GM23248 (cell line): ENCODE data around the gene PADI1. TPM values are rescaled to one million over a fixed set of nuclear protein-coding genes. Genes with fewer than 3 reads are reported as not detected.

Source experiments
- DNase-seq: peaks from one replicate; pipeline ENCODE4 v3.0.0-alpha.2; 2015
- H2AFZ ChIP-seq: fragments of 200-600 bp; sonication (generic); 2 replicates; pipeline ENCODE4 v1.6.1; 2016; ENCODE audit warnings: antibody characterized with exemption
- H3F3A ChIP-seq: fragments of 200-600 bp; sonication (generic); 2 replicates; pipeline ENCODE4 v1.6.1; 2016; ENCODE audit warnings: mild to moderate bottlenecking, antibody characterized with exemption, mixed run types; ENCODE audit not compliant: insufficient read depth
- H3K27ac ChIP-seq: fragments of 200-600 bp; sonication (generic); 2 replicates; pipeline ENCODE4 v1.5.1; 2016; ENCODE audit warnings: mild to moderate bottlenecking
- H3K27me3 ChIP-seq: fragments of 200-600 bp; sonication (generic); replicated peaks from 2 replicates; pipeline ENCODE4 v1.6.1; 2016; ENCODE audit warnings: mild to moderate bottlenecking; ENCODE audit not compliant: insufficient read depth
- H3K36me3 ChIP-seq: fragments of 200-600 bp; sonication (generic); 2 replicates; pipeline ENCODE4 v1.6.1; 2016; ENCODE audit warnings: low read depth, mild to moderate bottlenecking
- H3K4me1 ChIP-seq: fragments of 200-600 bp; sonication (generic); 2 replicates; pipeline ENCODE4 v1.6.1; 2016; ENCODE audit warnings: mild to moderate bottlenecking; ENCODE audit not compliant: insufficient read depth
- H3K4me2 ChIP-seq: fragments of 200-600 bp; sonication (generic); one replicate; pipeline ENCODE4 v1.6.1; 2016; ENCODE audit warnings: mild to moderate bottlenecking; ENCODE audit not compliant: unreplicated experiment
- H3K4me3 ChIP-seq: fragments of 200-600 bp; sonication (generic); 2 replicates; pipeline ENCODE4 v1.5.1; 2016; ENCODE audit warnings: mild to moderate bottlenecking
- H3K79me2 ChIP-seq: fragments of 200-600 bp; sonication (generic); 2 replicates; pipeline ENCODE4 v1.6.1; 2016; ENCODE audit warnings: mild to moderate bottlenecking; ENCODE audit not compliant: insufficient read depth
- H3K9ac ChIP-seq: fragments of 200-600 bp; sonication (generic); 2 replicates; pipeline ENCODE4 v1.6.1; 2016; ENCODE audit warnings: mild to moderate bottlenecking
- H3K9me2 ChIP-seq: fragments of 200-600 bp; sonication (generic); 2 replicates; pipeline ENCODE4 v1.6.1; 2016; ENCODE audit warnings: mixed run types, mild to moderate bottlenecking, moderate library complexity; ENCODE audit not compliant: insufficient read depth
- H3K9me3 ChIP-seq: fragments of 200-600 bp; sonication (generic); one replicate; pipeline ENCODE4 v1.6.1; 2017; ENCODE audit warnings: low read depth
- H4K20me1 ChIP-seq: fragments of 200-600 bp; sonication (generic); 2 replicates; pipeline ENCODE4 v1.6.0; 2016; ENCODE audit not compliant: insufficient read depth
- EZH2 ChIP-seq: fragments of 200-600 bp; sonication (generic); IDR thresholded peaks from 2 replicates; pipeline ENCODE4 v1.6.1; 2018; ENCODE audit warnings: antibody characterized with exemption, mild to moderate bottlenecking; ENCODE audit not compliant: insufficient read depth, poor library complexity, severe bottlenecking
- EZH2phosphoT487 ChIP-seq: fragments of 200-600 bp; sonication (generic); IDR thresholded peaks from 2 replicates; pipeline ENCODE4 v1.6.1; 2018; ENCODE audit warnings: antibody characterized with exemption, moderate library complexity, mild to moderate bottlenecking, low read depth; ENCODE audit not compliant: insufficient read depth
- WGBS, 2 experiments: methylation state at CpG; one replicate each; pipeline ENCODE4 v1.1.6; 2015 to 2017; ENCODE audit warnings: low lambda C conversion rate in 2 of 2, low coverage in 1 of 2; ENCODE audit errors: missing lambda C conversion rate in 2 of 2; 5-methylcytosine and 5-hydroxymethylcytosine counted together
- in situ Hi-C: fragments of 300-500 bp; cut with MboI; formaldehyde crosslinking; loops from 2 replicates; pipeline ENCODE4 v1.15.0; 2020
- polyA plus RNA-seq: library from polyadenylated mRNA; unstranded; fragments of >200 nt; fragmentation: Nextera tagmentation; extraction: Ambion mirVana; gene quantifications from 2 replicates; pipeline ENCODE4 v1.2.1, GENCODE V29; 2016
- total RNA-seq: library from RNA; depleted of rRNA; stranded (reverse); fragments of >200 nt; shearing (Covaris generic); gene quantifications from 2 replicates; pipeline ENCODE4 v1.2.3, GENCODE V29; 2014

The PADI1 gene
- total and polyA plus RNA-seq, 2 experiments from 2014 or later, result under 0.01 to 0.14 TPM

DNA sequence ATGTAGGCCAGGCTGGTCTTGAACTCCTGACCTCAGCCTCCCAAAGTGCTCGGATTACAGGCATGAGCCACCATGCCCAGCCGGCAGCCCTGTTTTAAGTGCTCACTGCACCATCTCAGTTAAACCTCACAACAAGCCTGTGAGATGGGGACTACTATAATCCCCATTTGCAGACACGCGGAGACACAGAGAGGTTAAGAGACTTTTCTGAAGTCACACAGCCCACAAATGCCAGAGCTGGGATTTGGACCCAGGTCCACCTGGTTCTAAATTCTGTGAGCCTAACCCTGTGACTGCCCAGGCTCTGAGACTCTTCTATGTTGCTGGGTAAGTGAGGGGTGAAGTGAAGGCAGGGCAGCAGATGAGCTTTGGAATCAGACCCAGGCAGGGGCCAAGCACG, 6.4 kb downstream of the PADI1 start:
- Histone ChIP-seq H3K4me1 (peaks cover 19% of the 10 kb centered on the region), H3K27me3 (no peaks in the 10 kb centered on the region; the same call in 1 of the 2 replicates)
- TF ChIP-seq EZH2, result no peak
- TF ChIP-seq EZH2phosphoT487, result no peak

DNA sequence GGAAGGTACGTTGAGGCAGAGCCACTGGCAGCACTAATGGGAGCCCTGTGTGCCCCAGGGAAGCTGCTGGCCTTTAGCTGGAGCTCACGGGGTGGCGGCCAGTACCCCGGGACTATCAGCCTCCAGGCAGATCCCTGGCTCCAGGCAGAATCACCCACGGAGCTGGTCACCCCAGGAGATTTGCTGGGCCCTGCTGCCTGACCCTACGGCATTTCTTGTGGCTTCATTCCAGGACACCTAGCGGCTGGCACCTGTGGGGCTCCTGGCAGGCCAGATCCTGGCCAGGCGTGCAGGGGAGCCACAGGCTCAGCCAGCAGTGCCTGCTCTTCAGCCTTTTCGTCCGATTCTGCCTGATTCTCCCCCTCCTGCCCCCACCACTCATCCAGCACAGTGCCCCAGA, 7.1 kb downstream of the PADI1 start:
- H3K4me3 ChIP-seq, result no peak overlapping the region
- no peaks in the 10 kb centered on the region for H3K36me3 ChIP-seq
- H2AFZ ChIP-seq, result no peak overlapping the region
- H3K9me2 ChIP-seq, result no peaks in the 10 kb centered on the region
- H3K27ac ChIP-seq, result no peak overlapping the region
- no peak overlapping the region for H3K9ac ChIP-seq
- no peak for DNase-seq
- H4K20me1 ChIP-seq, result no peaks in the 10 kb centered on the region
- no peaks in the 10 kb centered on the region; the same call in 1 of the 2 replicates for H3K27me3 ChIP-seq
- TF ChIP-seq EZH2 (no peak), EZH2phosphoT487 (no peak)
- H3K9me3 ChIP-seq, result no peaks in the 10 kb centered on the region
- no peaks in the 10 kb centered on the region for H3K79me2 ChIP-seq
- peaks cover 19% of the 10 kb centered on the region for H3K4me1 ChIP-seq
- H3K4me2 ChIP-seq, result no peak overlapping the region
- in situ Hi-C loops, result no loop called here
- no peaks in the 10 kb centered on the region for H3F3A ChIP-seq
- WGBS, 2 experiments, result 75 to 78% methylated on average over 8 to 10 of the region's 10 CpGs

More for the DNA sequence above, 6.4 kb downstream of the PADI1 start:
- Histone ChIP-seq H3K9ac (no peak overlapping the region), H3K9me2 (no peaks in the 10 kb centered on the region), H3K4me3 (no peak overlapping the region), H3K36me3 (no peaks in the 10 kb centered on the region), H3K27ac (no peak overlapping the region), H3K9me3 (no peaks in the 10 kb centered on the region), H3F3A (no peaks in the 10 kb centered on the region), H2AFZ (no peak overlapping the region), H3K4me2 (no peak overlapping the region), H3K79me2 (no peaks in the 10 kb centered on the region), H4K20me1 (no peaks in the 10 kb centered on the region)
- DNase-seq, result no peak
- in situ Hi-C loops, result no loop called here
- 91 to 98% methylated on average over 5 of the region's 5 CpGs for WGBS, 2 experiments

- Histone ChIP-seq H3K36me3 (no peaks in the 10 kb centered on the region), H3K79me2 (no peaks in the 10 kb centered on the region), H3K27ac (no peak overlapping the region), H3K9me2 (no peaks in the 10 kb centered on the region), H3F3A (no peaks in the 10 kb centered on the region), H3K9me3 (no peaks in the 10 kb centered on the region), H2AFZ (no peak overlapping the region), H3K9ac (no peak overlapping the region), H3K4me2 (no peak overlapping the region), H3K4me3 (no peak overlapping the region), H3K4me1 (peaks cover 18% of the 10 kb centered on the region), H3K27me3 (peaks cover 2% of the 10 kb centered on the region; the same call in 1 of the 2 replicates), H4K20me1 (no peaks in the 10 kb centered on the region)
- in situ Hi-C loops, result no loop called here
- no peak for TF ChIP-seq EZH2phosphoT487
- no peak for TF ChIP-seq EZH2
- 69 to 73% methylated on average over 12 to 13 of the region's 13 CpGs for WGBS, 2 experiments
- DNase-seq, result peak; percentile 56
Measured at GRCh38 chr1:17212487-17213121, 7.7 kb downstream of the PADI1 start.

DNA sequence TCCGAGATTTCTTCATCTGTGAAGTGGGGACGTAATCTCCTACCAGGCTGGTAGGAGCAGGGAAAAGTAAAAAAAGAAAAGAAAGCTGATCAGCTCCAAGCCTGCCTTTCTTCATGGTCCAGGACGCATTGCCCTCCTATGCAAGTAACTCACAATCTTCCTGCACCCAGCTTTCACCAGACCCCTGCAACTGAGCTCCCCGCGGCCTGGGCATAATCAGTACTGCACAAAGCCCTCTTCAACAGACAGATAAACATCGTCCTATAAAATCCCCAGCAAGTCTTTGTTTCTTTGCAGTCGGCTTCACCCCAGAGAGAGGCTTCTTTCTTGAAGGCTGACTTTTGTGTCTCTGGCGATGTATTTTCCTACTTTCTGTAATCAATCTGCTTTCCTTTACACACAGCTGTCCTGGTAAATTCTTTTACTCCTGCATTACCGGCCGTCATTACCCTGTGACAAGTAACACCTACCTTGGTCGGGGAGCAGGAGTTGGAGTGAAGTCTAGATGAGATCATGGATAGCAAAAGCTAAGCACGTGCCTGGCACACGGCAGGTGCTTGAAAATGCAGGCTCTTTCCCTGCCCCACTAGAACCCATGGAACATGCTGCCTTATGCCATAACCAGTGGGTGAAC, 8.3 kb downstream of the PADI1 start:
- in situ Hi-C loops, result no loop called here
- H2AFZ ChIP-seq, result no peak overlapping the region
- no peaks in the 10 kb centered on the region for H3K36me3 ChIP-seq
- peaks cover 5% of the 10 kb centered on the region; the same call in 1 of the 2 replicates for H3K27me3 ChIP-seq
- H3K9me2 ChIP-seq, result no peaks in the 10 kb centered on the region
- no peak overlapping the region for H3K27ac ChIP-seq
- DNase-seq, result no peak
- no peaks in the 10 kb centered on the region for H3K9me3 ChIP-seq
- TF ChIP-seq EZH2, result no peak
- no peak for TF ChIP-seq EZH2phosphoT487
- no peaks in the 10 kb centered on the region for H3K79me2 ChIP-seq
- H3K4me1 ChIP-seq, result peaks cover 14% of the 10 kb centered on the region; the same call in 1 of the 2 replicates
- H4K20me1 ChIP-seq, result no peaks in the 10 kb centered on the region
- no peak overlapping the region for H3K4me2 ChIP-seq
- H3K9ac ChIP-seq, result no peak overlapping the region
- H3F3A ChIP-seq, result no peaks in the 10 kb centered on the region
- 55 to 59% methylated on average over 13 of the region's 13 CpGs for WGBS, 2 experiments
- H3K4me3 ChIP-seq, result no peak overlapping the region
